CD1c-positive myeloid dendritic cell (primary cell): ENCODE data around the gene C1QTNF5.

Source experiments
- DNase-seq: peaks from one replicate; pipeline ENCODE4 v3.0.0-alpha.2; 2016; ENCODE audit errors: extremely low spot score

C1QTNF5 gene

GRCh38 chr11:119338318-119338890 is 2.3 kb downstream of the C1QTNF5 start:
- DNase-seq = peak; percentile 78

- DNase-seq = no peak
These were observed 2.9 kb downstream of the C1QTNF5 start for GRCh38 chr11:119337581-119338317.

GRCh38 chr11:119336744-119337469 is 3.8 kb downstream of the C1QTNF5 start:
- DNase-seq = no peak

GRCh38 chr11:119335655-119336543 is 4.8 kb downstream of the C1QTNF5 start:
- no peak for DNase-seq

- DNase-seq = no peak
These were observed 5.5 kb downstream of the C1QTNF5 start for GRCh38 chr11:119335091-119335654.

GRCh38 chr11:119334174-119334930 is 6.3 kb downstream of the C1QTNF5 start, which contains the start of gene RNF26:
TSS of gene RNF26 (plus strand) at chr11:119334527. CDS start at chr11:119335123, 596 bp downstream.
- DNase-seq = peak; percentile 99

GRCh38 chr11:119332111-119332765 is 8.4 kb downstream of the C1QTNF5 start:
- no peak for DNase-seq

- no peak for DNase-seq
These were observed 10.4 kb downstream of the C1QTNF5 start for GRCh38 chr11:119330237-119330636.

- no peak for DNase-seq
These were observed 11.4 kb downstream of the C1QTNF5 start for GRCh38 chr11:119329320-119329719.

GRCh38 chr11:119324189-119324588 is 16.5 kb downstream of the C1QTNF5 start:
- DNase-seq = no peak

- DNase-seq = peak; percentile 80
These were observed 17.1 kb downstream of the C1QTNF5 start for GRCh38 chr11:119323532-119324033.

- no peak for DNase-seq
These were observed 17.7 kb downstream of the C1QTNF5 start for GRCh38 chr11:119322921-119323531.

GRCh38 chr11:119322360-119322739 is 18.3 kb downstream of the C1QTNF5 start:
- no peak for DNase-seq

GRCh38 chr11:119320776-119321524 is 19.7 kb downstream of the C1QTNF5 start:
- DNase-seq = peak; percentile 21

GRCh38 chr11:119320240-119320775 is 20.4 kb downstream of the C1QTNF5 start:
- no peak for DNase-seq

- DNase-seq = no peak
These were observed 20.9 kb downstream of the C1QTNF5 start for GRCh38 chr11:119319700-119320239.

- no peak for DNase-seq
These were observed 21.5 kb downstream of the C1QTNF5 start for GRCh38 chr11:119319136-119319699.
